ENCODE results near the gene ADARB1.
"Not testable (repeated sequence)": the region's sequence is repeated elsewhere in the genome, so short reads cannot be mapped to it uniquely, and the experiment has no call there.

The ADARB1 gene

GRCh38 chr21:45074048-45074817, at the start of gene ADARB1:
Gene ADARB1 (plus strand): TSS chr21:45074580. CDS start chr21:45171657, 97,077 bp downstream.
- peak; percentile 60 for DNase-seq

- DNase-seq: no peak
These were observed 48.2 kb upstream of the ADARB1 start for GRCh38 chr21:45026066-45026745.

DNA sequence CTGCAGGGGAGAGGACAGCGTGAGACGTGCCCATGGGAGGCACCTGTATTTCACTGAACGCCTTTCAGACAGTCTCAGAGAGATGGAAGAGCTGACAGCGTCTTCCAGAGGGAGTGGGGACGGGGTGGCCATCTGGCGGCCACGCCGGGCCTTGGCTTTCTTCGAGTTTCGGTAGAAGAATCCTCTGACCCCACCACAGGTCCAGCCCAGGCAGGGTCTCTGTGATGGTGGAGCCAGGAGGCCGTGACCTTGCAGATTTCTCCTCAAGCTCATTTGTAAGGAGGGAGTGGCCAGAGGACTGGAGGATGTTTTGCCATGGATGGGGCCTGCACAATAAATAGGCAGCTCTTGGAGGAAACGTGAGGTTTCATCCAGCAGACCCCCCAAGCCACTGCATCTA, 47.6 kb upstream of the ADARB1 start:
- no peak for DNase-seq

- no peak for DNase-seq
These were observed 46.9 kb upstream of the ADARB1 start for GRCh38 chr21:45027241-45028196.

DNA sequence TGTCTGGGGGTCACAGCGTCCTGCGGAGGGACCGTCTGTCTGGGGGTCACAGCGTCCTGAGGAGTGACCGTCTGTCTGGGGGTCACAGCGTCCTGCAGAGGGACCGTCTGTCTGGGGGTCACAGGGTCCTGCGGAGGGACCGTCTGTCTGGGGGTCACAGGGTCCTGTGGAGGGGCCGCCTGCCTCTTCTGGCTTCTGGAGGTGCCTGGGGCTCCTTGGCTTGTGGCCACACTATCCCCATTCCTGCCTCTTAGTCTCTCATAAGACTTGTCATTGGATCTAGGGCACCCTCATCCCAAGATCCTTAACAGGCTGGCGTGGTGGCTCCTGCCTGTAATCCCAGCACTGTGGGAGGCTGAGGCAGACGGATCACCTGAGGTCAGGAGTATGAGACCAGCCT, 45.7 kb upstream of the ADARB1 start:
- DNase-seq: not testable (repeated sequence)

GRCh38 chr21:45029298-45029947, 45.0 kb upstream of the ADARB1 start:
- peak; percentile 33 for DNase-seq

GRCh38 chr21:45029948-45030681, 44.3 kb upstream of the ADARB1 start:
- no peak for DNase-seq

- no peak for DNase-seq
These were observed 43.5 kb upstream of the ADARB1 start for GRCh38 chr21:45030682-45031570.

GRCh38 chr21:45031571-45032191, 42.7 kb upstream of the ADARB1 start:
- no peak for DNase-seq

- DNase-seq: no peak
These were observed 42.0 kb upstream of the ADARB1 start for GRCh38 chr21:45032332-45032731.

DNA sequence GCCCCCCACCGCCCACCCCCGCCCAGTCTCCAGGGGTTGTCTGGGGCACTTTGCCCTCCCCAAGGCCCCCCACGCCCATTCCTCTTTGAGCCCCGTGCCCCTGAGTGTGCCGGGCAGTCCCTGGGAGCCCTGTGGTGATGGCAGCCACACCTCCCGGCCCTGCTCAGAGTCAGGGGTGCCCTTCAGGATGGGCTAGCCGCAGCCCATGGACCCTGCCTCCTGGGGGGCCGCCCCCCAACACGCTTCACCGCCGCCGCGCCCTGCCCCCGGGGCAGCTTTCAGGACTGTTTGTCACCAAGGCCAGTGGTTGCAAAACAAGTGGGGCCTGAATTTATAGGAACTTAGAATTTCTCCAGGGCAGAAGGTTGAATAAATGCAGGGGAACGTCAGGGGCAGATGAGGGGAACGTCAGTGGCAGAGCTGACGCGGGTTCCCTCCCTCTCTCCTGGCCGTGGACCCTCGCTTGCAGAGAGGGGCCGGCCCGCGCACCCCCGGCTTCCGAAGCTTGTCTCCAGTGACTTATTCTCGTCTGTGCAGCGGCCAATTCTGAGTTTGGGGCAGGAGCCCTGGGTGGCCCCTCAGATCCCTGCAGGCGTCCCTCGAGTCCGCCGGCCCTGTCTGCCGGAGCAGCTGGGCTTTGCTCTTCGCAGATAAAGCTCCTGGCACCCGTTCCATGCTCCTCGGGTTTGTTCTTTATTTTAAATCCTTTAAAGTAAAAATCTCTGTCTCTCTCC, 41.2 kb upstream of the ADARB1 start:
- DNase-seq: no peak

DNA sequence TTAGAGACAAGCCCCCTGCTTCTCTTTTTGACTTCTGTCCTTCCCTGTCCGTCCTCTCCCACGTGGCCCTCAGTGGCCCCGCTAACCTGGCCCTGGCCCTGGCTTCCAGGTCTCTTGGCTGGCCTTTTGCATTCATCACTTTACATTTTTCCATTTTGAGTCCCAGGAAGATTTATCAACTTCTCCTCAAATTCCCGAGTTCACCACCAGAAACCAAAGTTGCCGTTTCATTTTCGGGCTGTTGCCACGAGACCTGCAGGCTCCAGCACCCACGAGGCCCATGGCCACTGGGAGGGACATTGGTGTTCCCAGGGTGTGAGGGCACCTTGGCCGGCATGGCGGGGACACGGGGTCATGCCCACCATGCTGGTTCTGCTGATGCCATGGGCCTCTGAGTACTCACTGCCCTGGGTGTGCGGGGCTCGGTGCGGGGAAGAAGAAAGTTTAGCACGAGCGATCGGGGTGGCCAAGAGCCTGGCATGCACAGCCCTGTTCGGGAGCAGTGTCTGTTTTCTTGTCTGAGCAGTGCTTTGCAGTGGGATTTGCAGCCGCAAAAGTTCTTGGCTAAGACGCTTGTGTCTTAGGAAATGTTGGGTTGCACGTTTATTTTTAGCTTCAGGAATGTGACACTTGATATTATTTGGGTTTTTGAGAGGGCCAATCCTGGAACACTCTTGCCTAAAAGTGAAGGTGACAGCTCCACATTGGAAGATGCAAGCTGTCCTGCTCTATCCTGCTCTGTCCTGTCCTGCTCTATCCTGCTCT, 40.4 kb upstream of the ADARB1 start:
- DNase-seq: no peak

- no peak for DNase-seq
These were observed 39.6 kb upstream of the ADARB1 start for GRCh38 chr21:45034556-45035476.

DNA sequence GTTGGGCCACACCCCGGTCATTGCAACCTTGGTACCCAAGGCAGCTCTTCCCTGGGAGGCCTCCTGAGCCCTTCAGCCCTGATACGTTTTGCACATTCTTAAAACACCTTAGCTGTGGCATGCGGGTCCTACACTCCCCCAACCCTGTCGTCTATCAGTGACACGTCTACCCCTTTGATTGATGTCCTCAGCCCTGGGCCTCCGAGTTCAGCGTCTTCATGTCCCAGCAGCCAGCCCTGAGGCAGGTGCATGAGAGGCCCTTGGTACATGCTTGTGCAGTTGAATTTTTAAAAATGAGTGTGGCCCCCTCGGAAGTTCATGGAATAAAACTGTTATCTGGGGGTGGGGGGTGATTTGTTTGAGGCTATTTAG, 38.9 kb upstream of the ADARB1 start:
- DNase-seq: no peak

DNA sequence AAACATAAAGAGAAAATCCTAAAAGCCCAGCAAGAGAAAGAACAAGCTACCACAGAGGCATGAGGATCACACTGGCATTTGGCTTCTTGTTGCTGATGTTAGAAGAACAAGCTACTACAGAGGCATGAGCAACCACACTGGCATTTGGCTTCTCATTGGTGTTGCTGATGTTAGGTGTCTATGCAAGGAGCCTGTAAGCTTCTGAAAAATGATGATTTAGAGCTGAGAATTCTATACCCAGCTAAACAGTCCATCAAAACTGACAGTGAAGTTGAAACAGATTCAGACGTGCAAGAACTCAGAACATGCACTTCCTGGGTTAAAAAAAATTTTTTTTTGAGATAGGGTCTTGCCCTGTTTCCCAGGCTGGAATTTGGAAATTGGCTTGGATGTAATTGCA, 37.8 kb upstream of the ADARB1 start:
- DNase-seq: no peak

GRCh38 chr21:45037986-45038385, 36.4 kb upstream of the ADARB1 start:
- DNase-seq: no peak

GRCh38 chr21:45039317-45040156, 34.8 kb upstream of the ADARB1 start:
- DNase-seq: no peak
